ENCODE data around the gene HES4.

HES4 gene

DNA sequence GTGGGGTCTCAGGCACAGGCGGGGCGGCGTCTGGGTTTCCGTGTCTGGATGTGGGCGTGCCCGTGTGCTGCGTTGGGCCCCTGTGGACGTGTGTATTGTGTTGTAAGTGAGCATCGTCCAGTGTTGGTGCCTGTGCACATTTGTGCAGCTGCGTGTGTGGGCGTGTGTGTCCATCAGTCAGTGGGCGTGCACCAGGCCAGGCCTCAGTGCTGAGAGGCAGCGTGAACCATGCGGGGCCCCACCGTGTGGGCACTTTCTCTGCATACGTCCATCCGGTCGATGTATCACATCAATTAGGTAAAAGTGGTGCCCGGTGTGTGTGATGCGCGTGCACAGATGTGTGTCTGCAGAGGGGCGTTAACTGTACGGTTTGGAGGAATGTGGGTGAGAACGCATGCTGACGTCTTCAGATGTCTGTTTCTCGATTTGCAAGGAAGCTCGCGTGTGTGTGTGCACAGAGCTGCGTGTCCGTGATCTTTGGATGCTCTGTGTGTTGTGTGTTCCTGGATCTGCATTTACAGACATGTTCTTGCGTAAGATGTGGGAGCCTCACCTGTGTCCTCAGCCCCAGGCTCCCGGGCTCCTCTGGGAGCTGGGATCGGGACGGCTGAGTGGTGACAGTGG is 44.7 kb upstream of the HES4 start:
- no peak overlapping the region for H3K4me3 ChIP-seq (ENCODE audit: low read depth, low read length)
- TF ChIP-seq CTCF (IDR thresholded peaks at IDR 0.05; ENCODE audit: low read depth, low read length), result no peak

- no peak for TF ChIP-seq CTCF (IDR thresholded peaks at IDR 0.05; ENCODE audit: low read depth, low read length)
- no peak overlapping the region for H3K4me3 ChIP-seq (ENCODE audit: low read depth, low read length)
Measured at GRCh38 chr1:1043921-1044320, 44.0 kb upstream of the HES4 start.

DNA sequence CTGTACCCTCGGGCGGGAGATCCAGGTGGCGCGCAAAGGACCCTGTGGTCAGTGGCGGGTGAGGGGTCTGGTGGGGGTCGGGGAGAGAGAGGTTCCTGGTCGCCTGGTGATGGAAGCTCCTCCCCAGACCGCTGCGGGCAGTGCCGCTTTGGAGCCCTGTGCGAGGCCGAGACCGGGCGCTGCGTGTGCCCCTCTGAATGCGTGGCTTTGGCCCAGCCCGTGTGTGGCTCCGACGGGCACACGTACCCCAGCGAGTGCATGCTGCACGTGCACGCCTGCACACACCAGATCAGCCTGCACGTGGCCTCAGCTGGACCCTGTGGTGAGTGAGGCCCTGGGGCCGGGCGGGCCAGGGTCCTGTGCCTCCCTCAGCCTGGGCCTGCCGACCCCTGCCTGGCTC is 43.5 kb upstream of the HES4 start:
- H3K4me3 ChIP-seq (ENCODE audit: low read depth, low read length), result no peak overlapping the region
- TF ChIP-seq CTCF (IDR thresholded peaks at IDR 0.05; ENCODE audit: low read depth, low read length), result no peak

GRCh38 chr1:1042835-1043234 is 42.9 kb upstream of the HES4 start:
- no peak for TF ChIP-seq CTCF (IDR thresholded peaks at IDR 0.05; ENCODE audit: low read depth, low read length)
- no peak overlapping the region for H3K4me3 ChIP-seq (ENCODE audit: low read depth, low read length)

DNA sequence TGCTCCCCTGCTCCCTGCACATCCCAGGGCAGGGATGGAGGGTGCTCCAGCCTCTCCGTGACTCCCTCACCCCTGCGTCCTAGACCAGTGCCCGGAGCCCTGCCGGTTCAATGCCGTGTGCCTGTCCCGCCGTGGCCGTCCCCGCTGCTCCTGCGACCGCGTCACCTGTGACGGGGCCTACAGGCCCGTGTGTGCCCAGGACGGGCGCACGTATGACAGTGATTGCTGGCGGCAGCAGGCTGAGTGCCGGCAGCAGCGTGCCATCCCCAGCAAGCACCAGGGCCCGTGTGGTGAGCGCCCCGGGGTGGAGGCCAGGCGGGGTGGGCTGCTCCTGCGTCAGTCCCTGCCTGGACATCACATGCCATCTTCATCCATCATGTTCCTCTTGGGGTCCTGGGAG is 42.0 kb upstream of the HES4 start:
- TF ChIP-seq CTCF (IDR thresholded peaks at IDR 0.05; ENCODE audit: low read depth, low read length), result no peak
- no peak overlapping the region for H3K4me3 ChIP-seq (ENCODE audit: low read depth, low read length)

DNA sequence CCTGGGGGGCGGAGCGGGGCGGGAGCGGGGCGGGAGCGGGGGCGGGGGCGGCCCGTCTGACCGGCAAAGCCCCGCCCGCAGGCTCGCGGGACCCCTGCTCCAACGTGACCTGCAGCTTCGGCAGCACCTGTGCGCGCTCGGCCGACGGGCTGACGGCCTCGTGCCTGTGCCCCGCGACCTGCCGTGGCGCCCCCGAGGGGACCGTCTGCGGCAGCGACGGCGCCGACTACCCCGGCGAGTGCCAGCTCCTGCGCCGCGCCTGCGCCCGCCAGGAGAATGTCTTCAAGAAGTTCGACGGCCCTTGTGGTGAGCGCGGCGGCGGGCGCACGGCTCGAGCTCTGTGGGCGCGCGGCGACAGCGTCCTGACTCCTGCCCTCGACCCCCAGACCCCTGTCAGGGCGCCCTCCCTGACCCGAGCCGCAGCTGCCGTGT is 41.2 kb upstream of the HES4 start:
- TF ChIP-seq CTCF (IDR thresholded peaks at IDR 0.05; ENCODE audit: low read depth, low read length), result no peak
- no peak overlapping the region for H3K4me3 ChIP-seq (ENCODE audit: low read depth, low read length)

GRCh38 chr1:1040004-1040991 is 40.4 kb upstream of the HES4 start:
- H3K4me3 ChIP-seq (ENCODE audit: low read depth, low read length), result peak overlapping the region; percentile 42
- TF ChIP-seq CTCF (IDR thresholded peaks at IDR 0.05; ENCODE audit: low read depth, low read length), result peak; percentile 4; the same call in 1 of the 2 replicates
